H9 (cell line): ENCODE results near the gene RSBN1. TPM values are rescaled to one million over a fixed set of nuclear protein-coding genes. Genes with fewer than 3 reads are reported as not detected.

Experiments used
- DNase-seq: peaks from one replicate; pipeline ENCODE4 v3.0.0-alpha.2; 2017
- H2AFZ ChIP-seq: one replicate; pipeline ENCODE4 v1.6.1; 2013; ENCODE audit warnings: mild to moderate bottlenecking, low read length, control low read depth, moderate library complexity
- H2AK5ac ChIP-seq: 2 replicates; pipeline ENCODE4 v1.6.1; 2013; ENCODE audit warnings: low read length, control low read depth, mixed read lengths; ENCODE audit not compliant: insufficient read length
- H2BK120ac ChIP-seq: one replicate; pipeline ENCODE4 v1.6.1; 2013; ENCODE audit warnings: low read depth, mild to moderate bottlenecking, low read length, control low read depth, inconsistent platforms; ENCODE audit not compliant: poor library complexity, severe bottlenecking
- H2BK12ac ChIP-seq: 2 replicates; pipeline ENCODE4 v1.6.1; 2013; ENCODE audit warnings: low read length, control low read depth, mixed read lengths, low read depth; ENCODE audit not compliant: insufficient read length
- H2BK15ac ChIP-seq: 2 replicates; pipeline ENCODE4 v1.6.1; 2013; ENCODE audit warnings: low read depth, low read length, control low read depth
- H2BK20ac ChIP-seq: one replicate; pipeline ENCODE4 v1.6.1; 2013; ENCODE audit warnings: low read depth, mild to moderate bottlenecking, low read length, control low read depth, inconsistent platforms; ENCODE audit not compliant: poor library complexity, severe bottlenecking
- H2BK5ac ChIP-seq: 2 replicates; pipeline ENCODE4 v1.6.1; 2013; ENCODE audit warnings: low read length, control low read depth, mixed read lengths; ENCODE audit not compliant: insufficient read length
- H3K14ac ChIP-seq: 2 replicates; pipeline ENCODE4 v1.6.1; 2013; ENCODE audit warnings: low read length, control low read depth; ENCODE audit not compliant: insufficient read depth
- H3K18ac ChIP-seq: 2 replicates; pipeline ENCODE4 v1.6.1; 2013; ENCODE audit warnings: low read depth, mild to moderate bottlenecking, mixed read lengths, low read length, control low read depth; ENCODE audit not compliant: insufficient read length
- H3K23ac ChIP-seq: 2 replicates; pipeline ENCODE4 v1.6.1; 2013; ENCODE audit warnings: low read length, control low read depth, mixed read lengths, low read depth; ENCODE audit not compliant: insufficient read length
- H3K23me2 ChIP-seq: 2 replicates; pipeline ENCODE4 v1.6.1; 2013; ENCODE audit warnings: low read depth, mild to moderate bottlenecking, mixed read lengths, low read length, control low read depth; ENCODE audit not compliant: insufficient read length, poor library complexity, severe bottlenecking
- H3K27ac ChIP-seq: 2 replicates; pipeline ENCODE4 v1.5.1; 2013; ENCODE audit warnings: low read length, control low read depth, mixed read lengths, low read depth; ENCODE audit not compliant: insufficient read length
- H3K27me3 ChIP-seq: 2 replicates; pipeline ENCODE4 v1.6.1; 2013; ENCODE audit warnings: low read length, control low read depth, inconsistent platforms; ENCODE audit not compliant: insufficient read depth
- H3K4ac ChIP-seq: 2 replicates; pipeline ENCODE4 v1.6.1; 2013; ENCODE audit warnings: low read depth, mild to moderate bottlenecking, control low read depth, inconsistent platforms, low read length, moderate library complexity
- H3K4me1 ChIP-seq: 2 replicates; pipeline ENCODE4 v1.6.1; 2013; ENCODE audit warnings: low read length, control low read depth, inconsistent platforms; ENCODE audit not compliant: insufficient read depth
- H3K4me2 ChIP-seq: 2 replicates; pipeline ENCODE4 v1.6.1; 2013; ENCODE audit warnings: low read length, control low read depth, mixed read lengths; ENCODE audit not compliant: insufficient read length, insufficient read depth
- H3K56ac ChIP-seq: 2 replicates; pipeline ENCODE4 v1.6.1; 2013; ENCODE audit warnings: low read depth, mild to moderate bottlenecking, mixed read lengths, low read length, control low read depth; ENCODE audit not compliant: insufficient read length
- H3K79me1 ChIP-seq: 2 replicates; pipeline ENCODE4 v1.6.1; 2013; ENCODE audit warnings: low read depth, mild to moderate bottlenecking, moderate library complexity, low read length, control low read depth, inconsistent platforms; ENCODE audit not compliant: insufficient read depth, poor library complexity, severe bottlenecking
- H3K79me2 ChIP-seq: 2 replicates; pipeline ENCODE4 v1.6.1; 2013; ENCODE audit warnings: low read length, control low read depth, inconsistent platforms; ENCODE audit not compliant: insufficient read depth
- H3K9ac ChIP-seq: 2 replicates; pipeline ENCODE4 v1.6.1; 2013; ENCODE audit warnings: low read length, control low read depth, mixed read lengths; ENCODE audit not compliant: insufficient read length; ENCODE audit errors: extremely low read depth
- H3K9me3 ChIP-seq: one replicate; pipeline ENCODE4 v1.6.1; 2013; ENCODE audit warnings: low read depth, low read length, inconsistent platforms; ENCODE audit not compliant: control insufficient read depth
- H3T11ph ChIP-seq: one replicate; pipeline ENCODE4 v1.6.1; 2013; ENCODE audit warnings: mild to moderate bottlenecking, low read length, control low read depth, inconsistent platforms
- H4K20me1 ChIP-seq: one replicate; pipeline ENCODE4 v1.6.1; 2013; ENCODE audit not compliant: control insufficient read depth, insufficient read length, insufficient read depth
- H4K5ac ChIP-seq: 2 replicates; pipeline ENCODE4 v1.6.1; 2013; ENCODE audit warnings: low read depth, mild to moderate bottlenecking, mixed read lengths, low read length, control low read depth; ENCODE audit not compliant: insufficient read length
- H4K8ac ChIP-seq: replicated peaks from 2 replicates; pipeline ENCODE4 v1.6.1; 2013; ENCODE audit warnings: low read length, control low read depth, mixed read lengths, low read depth; ENCODE audit not compliant: insufficient read length
- H4K91ac ChIP-seq: 2 replicates; pipeline ENCODE4 v1.6.1; 2013; ENCODE audit warnings: low read depth, mild to moderate bottlenecking, moderate library complexity, mixed read lengths, low read length, control low read depth; ENCODE audit not compliant: insufficient read length
- H3K27ac Mint-ChIP-seq, 3 experiments: 2 replicates in 2 of 3; 3 replicates in 1 of 3; pipeline ENCODE4 v1.8.0; 2020 to 2021; ENCODE audit warnings: mixed read lengths in 3 of 3, mild to moderate bottlenecking in 1 of 3, moderate library complexity in 1 of 3
- H3K27me3 Mint-ChIP-seq: 2 replicates; pipeline ENCODE4 v1.8.0; 2021; ENCODE audit warnings: low read depth, mild to moderate bottlenecking, moderate library complexity, mixed read lengths
- H3K36me3 Mint-ChIP-seq, 3 experiments: 2 replicates in 2 of 3; 3 replicates in 1 of 3; pipeline ENCODE4 v1.8.0; 2020 to 2021; ENCODE audit warnings: low read depth in 3 of 3, mixed read lengths in 3 of 3; ENCODE audit not compliant: insufficient read depth in 1 of 3
- H3K4me1 Mint-ChIP-seq, 2 experiments: 2 replicates each; pipeline ENCODE4 v1.8.0; 2020; ENCODE audit warnings: mixed read lengths in 2 of 2
- H3K4me3 Mint-ChIP-seq, 2 experiments: 2 replicates in 1 of 2; 3 replicates in 1 of 2; pipeline ENCODE4 v1.8.0; 2020 to 2021; ENCODE audit warnings: mild to moderate bottlenecking in 2 of 2, mixed read lengths in 2 of 2, moderate library complexity in 1 of 2
- H3K9me3 Mint-ChIP-seq, 2 experiments: 2 replicates in 1 of 2; 3 replicates in 1 of 2; pipeline ENCODE4 v1.8.0; 2020; ENCODE audit warnings: mild to moderate bottlenecking in 2 of 2, mixed read lengths in 2 of 2, moderate library complexity in 1 of 2
- CTCF ChIP-seq: fragments of 200-600 bp; sonication (generic); conservative IDR thresholded peaks from 3 replicates; pipeline ENCODE4 v1.8.0; 2021; ENCODE audit warnings: antibody characterized with exemption, mild to moderate bottlenecking
- WGBS: extraction: QIAGEN DNeasy Blood & Tissue Kit; methylation state at CpG from one replicate; pipeline ENCODE4 v1.1.7; 2013; ENCODE audit warnings: missing lambda C conversion rate, low lambda C conversion rate, mixed read lengths; ENCODE audit not compliant: insufficient read length; ENCODE audit errors: extremely low coverage; 5-methylcytosine and 5-hydroxymethylcytosine counted together
- total RNA-seq: library from RNA; stranded (reverse); gene quantifications from 2 replicates; pipeline ENCODE4 v1.2.1, GENCODE V29; 2021

RSBN1 gene
- total RNA-seq, 1 experiment from 2014 or later, result 11.0 TPM

- no peak overlapping the region for H3K4me2 ChIP-seq
- Mint-ChIP-seq H3K4me1 (no peaks in the 10 kb centered on the region; a peak in 1 of 4 replicates), H3K27ac (no peak overlapping the region), H3K4me3 (no peak overlapping the region), H3K27me3 (no peaks in the 10 kb centered on the region), H3K36me3 (no peaks in the 10 kb centered on the region), H3K9me3 (no peaks in the 10 kb centered on the region)
- H4K5ac ChIP-seq, result no peak overlapping the region
- no peak overlapping the region for H2BK12ac ChIP-seq
- H3K9me3 ChIP-seq, result no peaks in the 10 kb centered on the region
- H3K4me1 ChIP-seq, result no peaks in the 10 kb centered on the region
- no peak overlapping the region for H3K27ac ChIP-seq
- no peak overlapping the region for H2AK5ac ChIP-seq
- no peak overlapping the region for H3K4ac ChIP-seq
- H3K14ac ChIP-seq, result no peak overlapping the region
- no peak overlapping the region for H2BK20ac ChIP-seq
- H3K23ac ChIP-seq, result no peak overlapping the region
- no peak for TF ChIP-seq CTCF
- no CpG with 5 or more reads among the region's 4 CpGs for WGBS
- H3T11ph ChIP-seq, result no peak overlapping the region
- no peak for DNase-seq
- no peaks in the 10 kb centered on the region for H3K79me1 ChIP-seq
- H4K91ac ChIP-seq, result no peak overlapping the region
- no peaks in the 10 kb centered on the region for H3K27me3 ChIP-seq
- H3K56ac ChIP-seq, result no peak overlapping the region
- no peaks in the 10 kb centered on the region for H3K23me2 ChIP-seq
- no peak overlapping the region for H2BK120ac ChIP-seq
- no peak overlapping the region for H4K8ac ChIP-seq
- H4K20me1 ChIP-seq, result no peaks in the 10 kb centered on the region
- no peak overlapping the region for H3K9ac ChIP-seq
- H2AFZ ChIP-seq, result no peak overlapping the region
- H2BK5ac ChIP-seq, result no peak overlapping the region
- no peaks in the 10 kb centered on the region for H3K79me2 ChIP-seq
- H2BK15ac ChIP-seq, result no peak overlapping the region
- no peak overlapping the region for H3K18ac ChIP-seq
Observed at GRCh38 chr1:113855630-113856400, 43.5 kb upstream of the RSBN1 start.
